ENCODE data around the gene PRRG1. TPM values are rescaled to one million over a fixed set of nuclear protein-coding genes. Genes with fewer than 3 reads are reported as not detected.

The PRRG1 gene
- total RNA-seq, 1 experiment from 2014 or later, result 34.4 TPM

- no peak for DNase-seq
- no TSS peak for BruUV-seq (replicated peaks)
- no peak overlapping the region for H3K4me3 ChIP-seq
- H3K9me3 ChIP-seq (ENCODE audit: insufficient read depth, low read depth), result no peaks in the 10 kb centered on the region
- no peaks in the 10 kb centered on the region; the same call in 1 of the 2 replicates for H3K4me1 ChIP-seq (replicated peaks; ENCODE audit: insufficient read depth)
- H3K36me3 ChIP-seq (ENCODE audit: low read depth), result 0 out of 2 replicates have a peak, but pooled peaks cover 4% of the 10 kb centered on the region
- no peak overlapping the region for H3K4me2 ChIP-seq
- H3K9me2 ChIP-seq (ENCODE audit: insufficient read depth), result no peaks in the 10 kb centered on the region
- H3K27ac ChIP-seq, result no peak overlapping the region
- no peak overlapping the region for H2AFZ ChIP-seq
- no peaks in the 10 kb centered on the region for H3F3A ChIP-seq (ENCODE audit: insufficient read depth, low read depth)
- H3K27me3 ChIP-seq (ENCODE audit: insufficient read depth, low read depth), result no peaks in the 10 kb centered on the region
- POLR2A ChIA-PET (ENCODE audit: unreplicated experiment), result no interaction called here
- CTCF ChIA-PET, result no interaction called here
- intact Hi-C loops (cut with micrococcal nuclease; ENCODE audit: unreplicated experiment), result no loop called here
- no peak for TF ChIP-seq CTCF (conservative IDR thresholded peaks at IDR 0.05)
- no peak for TF ChIP-seq EZH2 (IDR thresholded peaks at IDR 0.05; ENCODE audit: low read depth)
- no peaks in the 10 kb centered on the region for H4K20me1 ChIP-seq (ENCODE audit: insufficient read depth)
- no peaks in the 10 kb centered on the region for H3K79me2 ChIP-seq (ENCODE audit: low read depth)
These were observed 71.0 kb downstream of the PRRG1 start for GRCh38 chrX:37420185-37420584.

- Histone ChIP-seq H3F3A (ENCODE audit: insufficient read depth, low read depth) (no peaks in the 10 kb centered on the region), H3K4me2 (no peak overlapping the region), H3K4me1 (replicated peaks; ENCODE audit: insufficient read depth) (no peaks in the 10 kb centered on the region; the same call in 1 of the 2 replicates), H3K9me2 (ENCODE audit: insufficient read depth) (no peaks in the 10 kb centered on the region), H3K9me3 (ENCODE audit: insufficient read depth, low read depth) (no peaks in the 10 kb centered on the region), H3K27me3 (ENCODE audit: insufficient read depth, low read depth) (no peaks in the 10 kb centered on the region), H2AFZ (no peak overlapping the region), H3K4me3 (no peak overlapping the region), H4K20me1 (ENCODE audit: insufficient read depth) (no peaks in the 10 kb centered on the region), H3K79me2 (ENCODE audit: low read depth) (no peaks in the 10 kb centered on the region), H3K36me3 (ENCODE audit: low read depth) (0 out of 2 replicates have a peak, but pooled peaks cover 4% of the 10 kb centered on the region), H3K27ac (no peak overlapping the region)
- intact Hi-C loops (cut with micrococcal nuclease; ENCODE audit: unreplicated experiment), result no loop called here
- TF ChIP-seq CTCF (conservative IDR thresholded peaks at IDR 0.05), result no peak
- no peak for TF ChIP-seq EZH2 (IDR thresholded peaks at IDR 0.05; ENCODE audit: low read depth)
- no peak for DNase-seq
- POLR2A ChIA-PET (ENCODE audit: unreplicated experiment), result no interaction called here
- CTCF ChIA-PET, result no interaction called here
- BruUV-seq (replicated peaks), result no TSS peak
These were observed 71.6 kb downstream of the PRRG1 start for GRCh38 chrX:37420756-37421155.

- no peaks in the 10 kb centered on the region for H3K9me2 ChIP-seq (ENCODE audit: insufficient read depth)
- H3K27me3 ChIP-seq (ENCODE audit: insufficient read depth, low read depth), result no peaks in the 10 kb centered on the region
- H3K4me1 ChIP-seq (replicated peaks; ENCODE audit: insufficient read depth), result no peaks in the 10 kb centered on the region; the same call in 1 of the 2 replicates
- ChIA-PET POLR2A (ENCODE audit: unreplicated experiment) (no interaction called here), CTCF (no interaction called here)
- 0 out of 2 replicates have a peak overlapping the region, but pooled peaks have one; percentile 23 for H3K27ac ChIP-seq
- BruUV-seq (replicated peaks), result no TSS peak
- no peaks in the 10 kb centered on the region for H3K79me2 ChIP-seq (ENCODE audit: low read depth)
- H4K20me1 ChIP-seq (ENCODE audit: insufficient read depth), result no peaks in the 10 kb centered on the region
- intact Hi-C loops (cut with micrococcal nuclease; ENCODE audit: unreplicated experiment), result no loop called here
- H3K4me2 ChIP-seq, result no peak overlapping the region
- peak in 1 of 2 experiments; percentile 39 for DNase-seq
- no peak overlapping the region for H3K4me3 ChIP-seq
- H3F3A ChIP-seq (ENCODE audit: insufficient read depth, low read depth), result no peaks in the 10 kb centered on the region
- 0 out of 2 replicates have a peak, but pooled peaks cover 4% of the 10 kb centered on the region for H3K9me3 ChIP-seq (ENCODE audit: insufficient read depth, low read depth)
- no peak for TF ChIP-seq CTCF (conservative IDR thresholded peaks at IDR 0.05)
- H3K36me3 ChIP-seq (ENCODE audit: low read depth), result 0 out of 2 replicates have a peak, but pooled peaks cover under 1% of the 10 kb centered on the region
- no peak overlapping the region for H2AFZ ChIP-seq
These were observed 74.9 kb downstream of the PRRG1 start for GRCh38 chrX:37424000-37424429.
